GM23338 (cell line): ENCODE data around the gene ETV6. TPM values are rescaled to one million over a fixed set of nuclear protein-coding genes. Genes with fewer than 3 reads are reported as not detected.

Experiments used
- ATAC-seq: fragments of 200-7000 bp; cut with Tn5 transposase; 3 replicates; pipeline ENCODE4 v1.9.1; 2020
- DNase-seq: peaks from one replicate; pipeline ENCODE4 v3.0.0-alpha.2; 2015; ENCODE audit warnings: low spot score
- H2AFZ ChIP-seq: fragments of 200-600 bp; sonication (generic); 2 replicates; pipeline ENCODE4 v1.8.0; 2016; ENCODE audit warnings: antibody characterized with exemption, mild to moderate bottlenecking, moderate library complexity
- H3F3A ChIP-seq: fragments of 200-600 bp; sonication (generic); replicated peaks from 2 replicates; pipeline ENCODE4 v1.8.0; 2017; ENCODE audit warnings: antibody characterized with exemption, mixed run types, low read depth
- H3K27ac ChIP-seq: fragments of 200-600 bp; sonication (generic); 2 replicates; pipeline ENCODE4 v1.6.1; 2016; ENCODE audit warnings: low read depth
- H3K27me3 ChIP-seq: fragments of 200-600 bp; sonication (generic); 2 replicates; pipeline ENCODE4 v1.8.0; 2016; ENCODE audit warnings: mild to moderate bottlenecking, mixed run types, moderate library complexity; ENCODE audit not compliant: insufficient read depth
- H3K36me3 ChIP-seq: fragments of 200-600 bp; sonication (generic); 2 replicates; pipeline ENCODE4 v1.8.0; 2016; ENCODE audit warnings: mild to moderate bottlenecking; ENCODE audit not compliant: insufficient read depth
- H3K4me1 ChIP-seq: fragments of 200-600 bp; sonication (generic); 2 replicates; pipeline ENCODE4 v1.8.0; 2016; ENCODE audit warnings: mild to moderate bottlenecking, moderate library complexity; ENCODE audit not compliant: insufficient read depth
- H3K4me2 ChIP-seq: fragments of 200-600 bp; sonication (generic); 2 replicates; pipeline ENCODE4 v1.7.1; 2017; ENCODE audit warnings: mixed run types
- H3K4me3 ChIP-seq: fragments of 200-600 bp; sonication (generic); 2 replicates; pipeline ENCODE4 v1.6.1; 2016; ENCODE audit warnings: mixed run types
- H3K79me2 ChIP-seq: fragments of 200-600 bp; sonication (generic); replicated peaks from 2 replicates; pipeline ENCODE4 v1.8.0; 2017; ENCODE audit warnings: mild to moderate bottlenecking; ENCODE audit not compliant: insufficient read depth
- H3K9me2 ChIP-seq: fragments of 200-600 bp; sonication (generic); 2 replicates; pipeline ENCODE4 v1.8.0; 2017; ENCODE audit not compliant: insufficient read depth
- H4K20me1 ChIP-seq: fragments of 200-600 bp; sonication (generic); replicated peaks from 2 replicates; pipeline ENCODE4 v1.8.0; 2017; ENCODE audit warnings: mild to moderate bottlenecking; ENCODE audit not compliant: insufficient read depth
- H3K27ac Mint-ChIP-seq: 2 replicates; pipeline ENCODE4 v1.8.0; 2020; ENCODE audit warnings: inconsistent platforms, mild to moderate bottlenecking, moderate library complexity, mixed read lengths
- H3K27me3 Mint-ChIP-seq: 3 replicates; pipeline ENCODE4 v1.8.0; 2022; ENCODE audit warnings: low read depth, mild to moderate bottlenecking, moderate library complexity, mixed read lengths, inconsistent platforms; ENCODE audit not compliant: insufficient read depth, poor library complexity
- H3K36me3 Mint-ChIP-seq: 3 replicates; pipeline ENCODE4 v1.8.0; 2021; ENCODE audit warnings: low read depth, mild to moderate bottlenecking, inconsistent platforms, moderate library complexity, mixed read lengths
- H3K4me1 Mint-ChIP-seq: 3 replicates; pipeline ENCODE4 v1.8.0; 2020; ENCODE audit warnings: mild to moderate bottlenecking, inconsistent platforms, mixed read lengths
- H3K4me3 Mint-ChIP-seq: 3 replicates; pipeline ENCODE4 v1.8.0; 2021; ENCODE audit warnings: moderate library complexity, mild to moderate bottlenecking, inconsistent platforms, mixed read lengths
- H3K9me3 Mint-ChIP-seq: 3 replicates; pipeline ENCODE4 v1.8.0; 2020; ENCODE audit warnings: moderate library complexity, mild to moderate bottlenecking, inconsistent platforms, mixed read lengths
- CREB1 ChIP-seq: fragments of 250-450 bp; sonication (Bioruptor Pico); IDR thresholded peaks from 2 replicates; pipeline ENCODE4 v1.5.0; 2020; ENCODE audit warnings: low read depth, mild to moderate bottlenecking, moderate library complexity
- EZH2 ChIP-seq: fragments of 200-600 bp; sonication (generic); IDR thresholded peaks from one replicate; pipeline ENCODE4 v1.8.0; 2017; ENCODE audit warnings: antibody characterized with exemption, mild to moderate bottlenecking, low read depth; ENCODE audit not compliant: unreplicated experiment
- EZH2phosphoT487 ChIP-seq: fragments of 200-600 bp; sonication (generic); IDR thresholded peaks from one replicate; pipeline ENCODE4 v1.8.1; 2018; ENCODE audit warnings: antibody characterized with exemption; ENCODE audit not compliant: unreplicated experiment
- JUNB ChIP-seq: IDR thresholded peaks from one replicate; pipeline ENCODE4 v1.6.1; 2016; ENCODE audit warnings: antibody characterized with exemption; ENCODE audit not compliant: unreplicated experiment
- NANOG ChIP-seq: IDR thresholded peaks from 2 replicates; pipeline ENCODE4 v1.6.1; 2016; ENCODE audit warnings: antibody characterized with exemption, borderline replicate concordance
- STAT1 ChIP-seq: IDR thresholded peaks from one replicate; pipeline ENCODE4 v1.6.1; 2016; ENCODE audit warnings: antibody characterized with exemption; ENCODE audit not compliant: unreplicated experiment
- ZNF114 ChIP-seq: fragments of 250-450 bp; sonication (Bioruptor Pico); IDR thresholded peaks from 2 replicates; pipeline ENCODE4 v1.5.0; 2020; ENCODE audit warnings: mild to moderate bottlenecking, moderate library complexity
- polyA plus RNA-seq: library from polyadenylated mRNA; unstranded; fragments of >200 nt; fragmentation: Nextera tagmentation; extraction: Ambion mirVana; gene quantifications from 2 replicates; pipeline ENCODE4 v1.2.1, GENCODE V29; 2016
- total RNA-seq: library from RNA; depleted of rRNA; stranded (reverse); fragments of >200 nt; shearing (Covaris generic); gene quantifications from 2 replicates; pipeline ENCODE4 v1.2.3, GENCODE V29; 2014
- TF ChIP-seq, protein P1 (sequence below): IDR thresholded peaks from 2 replicates; pipeline ENCODE4 v1.6.1; 2016; ENCODE audit warnings: antibody characterized with exemption
- TF ChIP-seq, protein P2 (sequence below): fragments of 250-450 bp; sonication (Bioruptor Pico); IDR thresholded peaks from 2 replicates; pipeline ENCODE4 v1.5.0; 2020; ENCODE audit warnings: mild to moderate bottlenecking, moderate library complexity

Gene ETV6
- total and polyA plus RNA-seq, 2 experiments from 2014 or later, result 7.5 to 15.1 TPM

DNA sequence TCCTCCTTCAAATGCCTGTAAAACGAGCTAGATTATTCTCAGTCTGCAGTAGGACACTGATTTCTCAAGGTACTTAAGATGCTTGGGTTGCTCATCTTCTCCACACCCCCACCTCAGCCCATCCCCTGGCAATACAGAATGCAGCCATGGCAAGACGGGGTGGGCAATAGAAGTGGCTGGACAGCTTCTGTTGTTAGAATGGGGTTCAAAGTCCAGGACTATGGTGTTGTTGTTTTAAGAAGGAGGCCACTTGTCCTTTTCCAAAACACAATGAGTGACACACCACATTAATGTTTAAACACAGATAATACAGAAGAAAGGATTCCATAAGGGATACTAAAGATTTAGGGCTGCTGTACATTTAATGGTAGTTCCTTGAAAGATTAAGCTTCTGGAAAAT, 232.4 kb downstream of the ETV6 start:
- TF ChIP-seq, protein P1, sequence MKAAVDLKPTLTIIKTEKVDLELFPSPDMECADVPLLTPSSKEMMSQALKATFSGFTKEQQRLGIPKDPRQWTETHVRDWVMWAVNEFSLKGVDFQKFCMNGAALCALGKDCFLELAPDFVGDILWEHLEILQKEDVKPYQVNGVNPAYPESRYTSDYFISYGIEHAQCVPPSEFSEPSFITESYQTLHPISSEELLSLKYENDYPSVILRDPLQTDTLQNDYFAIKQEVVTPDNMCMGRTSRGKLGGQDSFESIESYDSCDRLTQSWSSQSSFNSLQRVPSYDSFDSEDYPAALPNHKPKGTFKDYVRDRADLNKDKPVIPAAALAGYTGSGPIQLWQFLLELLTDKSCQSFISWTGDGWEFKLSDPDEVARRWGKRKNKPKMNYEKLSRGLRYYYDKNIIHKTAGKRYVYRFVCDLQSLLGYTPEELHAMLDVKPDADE, result no peak
- H3K9me3 Mint-ChIP-seq, result no peaks in the 10 kb centered on the region
- Histone ChIP-seq H3K4me3 (no peak overlapping the region), H3K79me2 (no peaks in the 10 kb centered on the region), H3K36me3 (no peaks in the 10 kb centered on the region), H3K4me2 (no peak overlapping the region), H3F3A (no peaks in the 10 kb centered on the region), H3K27ac (no peak overlapping the region), H3K9me2 (peaks cover 7% of the 10 kb centered on the region; the same call in 1 of the 2 replicates), H3K27me3 (no peaks in the 10 kb centered on the region), H2AFZ (no peak overlapping the region), H3K4me1 (peaks cover 10% of the 10 kb centered on the region), H4K20me1 (no peaks in the 10 kb centered on the region)
- ATAC-seq (no peak), DNase-seq (no peak)
- H3K27me3 Mint-ChIP-seq, result peaks cover 3% of the 10 kb centered on the region
- no peak overlapping the region for H3K27ac Mint-ChIP-seq
- H3K4me3 Mint-ChIP-seq, result no peak overlapping the region
- peaks cover 8% of the 10 kb centered on the region; the same call in 2 of the 3 replicates for H3K36me3 Mint-ChIP-seq
- peaks cover 28% of the 10 kb centered on the region for H3K4me1 Mint-ChIP-seq

DNA sequence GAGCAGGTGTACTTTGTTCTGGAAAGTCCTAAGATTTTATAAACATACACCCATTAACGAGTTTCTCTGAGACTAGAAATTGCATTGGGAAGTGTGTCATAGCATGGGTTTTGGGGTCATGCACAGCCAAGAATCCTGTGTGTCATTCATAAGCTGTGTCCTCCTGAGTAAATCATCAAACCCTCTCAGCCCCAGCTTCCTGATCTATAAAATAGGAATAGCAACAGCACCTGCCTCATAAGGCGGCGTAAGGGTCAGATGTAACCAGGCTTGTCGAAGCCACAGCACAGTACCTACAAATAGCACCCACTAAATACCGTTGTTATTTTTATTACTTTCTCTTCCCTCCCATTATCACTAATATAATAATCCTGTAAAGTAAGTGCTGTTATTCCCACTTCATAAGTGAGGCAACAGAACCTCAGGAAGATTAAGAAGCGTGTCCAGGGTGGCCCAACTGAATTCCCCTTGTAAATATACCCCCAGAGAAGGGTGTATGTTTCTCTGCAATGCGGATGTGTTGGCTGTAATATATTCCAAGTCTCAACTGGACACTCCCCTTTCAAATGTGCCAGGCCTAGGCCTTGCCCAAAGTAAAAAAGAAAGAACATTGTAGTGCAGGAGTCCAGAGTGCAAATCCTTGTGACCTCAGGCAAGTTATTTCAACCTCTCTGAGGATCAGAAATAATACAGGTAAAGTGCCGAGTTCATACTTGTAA, 233.0 kb downstream of the ETV6 start:
- no peak overlapping the region for H3K4me2 ChIP-seq
- no peak overlapping the region for H2AFZ ChIP-seq
- peaks cover 25% of the 10 kb centered on the region for H3K4me1 Mint-ChIP-seq
- no peak overlapping the region for H3K4me3 Mint-ChIP-seq
- ATAC-seq, result no peak
- peaks cover 7% of the 10 kb centered on the region; the same call in 1 of the 2 replicates for H3K9me2 ChIP-seq
- H3K9me3 Mint-ChIP-seq, result no peaks in the 10 kb centered on the region
- H3K4me3 ChIP-seq, result no peak overlapping the region
- no peak overlapping the region for H3K27ac ChIP-seq
- TF ChIP-seq JUNB (no peak), ZNF114 (CRISPR knock-in tag) (no peak), EZH2 (no peak), EZH2phosphoT487 (no peak), STAT1 (no peak), CREB1 (no peak), NANOG (no peak)
- TF ChIP-seq, protein P2, sequence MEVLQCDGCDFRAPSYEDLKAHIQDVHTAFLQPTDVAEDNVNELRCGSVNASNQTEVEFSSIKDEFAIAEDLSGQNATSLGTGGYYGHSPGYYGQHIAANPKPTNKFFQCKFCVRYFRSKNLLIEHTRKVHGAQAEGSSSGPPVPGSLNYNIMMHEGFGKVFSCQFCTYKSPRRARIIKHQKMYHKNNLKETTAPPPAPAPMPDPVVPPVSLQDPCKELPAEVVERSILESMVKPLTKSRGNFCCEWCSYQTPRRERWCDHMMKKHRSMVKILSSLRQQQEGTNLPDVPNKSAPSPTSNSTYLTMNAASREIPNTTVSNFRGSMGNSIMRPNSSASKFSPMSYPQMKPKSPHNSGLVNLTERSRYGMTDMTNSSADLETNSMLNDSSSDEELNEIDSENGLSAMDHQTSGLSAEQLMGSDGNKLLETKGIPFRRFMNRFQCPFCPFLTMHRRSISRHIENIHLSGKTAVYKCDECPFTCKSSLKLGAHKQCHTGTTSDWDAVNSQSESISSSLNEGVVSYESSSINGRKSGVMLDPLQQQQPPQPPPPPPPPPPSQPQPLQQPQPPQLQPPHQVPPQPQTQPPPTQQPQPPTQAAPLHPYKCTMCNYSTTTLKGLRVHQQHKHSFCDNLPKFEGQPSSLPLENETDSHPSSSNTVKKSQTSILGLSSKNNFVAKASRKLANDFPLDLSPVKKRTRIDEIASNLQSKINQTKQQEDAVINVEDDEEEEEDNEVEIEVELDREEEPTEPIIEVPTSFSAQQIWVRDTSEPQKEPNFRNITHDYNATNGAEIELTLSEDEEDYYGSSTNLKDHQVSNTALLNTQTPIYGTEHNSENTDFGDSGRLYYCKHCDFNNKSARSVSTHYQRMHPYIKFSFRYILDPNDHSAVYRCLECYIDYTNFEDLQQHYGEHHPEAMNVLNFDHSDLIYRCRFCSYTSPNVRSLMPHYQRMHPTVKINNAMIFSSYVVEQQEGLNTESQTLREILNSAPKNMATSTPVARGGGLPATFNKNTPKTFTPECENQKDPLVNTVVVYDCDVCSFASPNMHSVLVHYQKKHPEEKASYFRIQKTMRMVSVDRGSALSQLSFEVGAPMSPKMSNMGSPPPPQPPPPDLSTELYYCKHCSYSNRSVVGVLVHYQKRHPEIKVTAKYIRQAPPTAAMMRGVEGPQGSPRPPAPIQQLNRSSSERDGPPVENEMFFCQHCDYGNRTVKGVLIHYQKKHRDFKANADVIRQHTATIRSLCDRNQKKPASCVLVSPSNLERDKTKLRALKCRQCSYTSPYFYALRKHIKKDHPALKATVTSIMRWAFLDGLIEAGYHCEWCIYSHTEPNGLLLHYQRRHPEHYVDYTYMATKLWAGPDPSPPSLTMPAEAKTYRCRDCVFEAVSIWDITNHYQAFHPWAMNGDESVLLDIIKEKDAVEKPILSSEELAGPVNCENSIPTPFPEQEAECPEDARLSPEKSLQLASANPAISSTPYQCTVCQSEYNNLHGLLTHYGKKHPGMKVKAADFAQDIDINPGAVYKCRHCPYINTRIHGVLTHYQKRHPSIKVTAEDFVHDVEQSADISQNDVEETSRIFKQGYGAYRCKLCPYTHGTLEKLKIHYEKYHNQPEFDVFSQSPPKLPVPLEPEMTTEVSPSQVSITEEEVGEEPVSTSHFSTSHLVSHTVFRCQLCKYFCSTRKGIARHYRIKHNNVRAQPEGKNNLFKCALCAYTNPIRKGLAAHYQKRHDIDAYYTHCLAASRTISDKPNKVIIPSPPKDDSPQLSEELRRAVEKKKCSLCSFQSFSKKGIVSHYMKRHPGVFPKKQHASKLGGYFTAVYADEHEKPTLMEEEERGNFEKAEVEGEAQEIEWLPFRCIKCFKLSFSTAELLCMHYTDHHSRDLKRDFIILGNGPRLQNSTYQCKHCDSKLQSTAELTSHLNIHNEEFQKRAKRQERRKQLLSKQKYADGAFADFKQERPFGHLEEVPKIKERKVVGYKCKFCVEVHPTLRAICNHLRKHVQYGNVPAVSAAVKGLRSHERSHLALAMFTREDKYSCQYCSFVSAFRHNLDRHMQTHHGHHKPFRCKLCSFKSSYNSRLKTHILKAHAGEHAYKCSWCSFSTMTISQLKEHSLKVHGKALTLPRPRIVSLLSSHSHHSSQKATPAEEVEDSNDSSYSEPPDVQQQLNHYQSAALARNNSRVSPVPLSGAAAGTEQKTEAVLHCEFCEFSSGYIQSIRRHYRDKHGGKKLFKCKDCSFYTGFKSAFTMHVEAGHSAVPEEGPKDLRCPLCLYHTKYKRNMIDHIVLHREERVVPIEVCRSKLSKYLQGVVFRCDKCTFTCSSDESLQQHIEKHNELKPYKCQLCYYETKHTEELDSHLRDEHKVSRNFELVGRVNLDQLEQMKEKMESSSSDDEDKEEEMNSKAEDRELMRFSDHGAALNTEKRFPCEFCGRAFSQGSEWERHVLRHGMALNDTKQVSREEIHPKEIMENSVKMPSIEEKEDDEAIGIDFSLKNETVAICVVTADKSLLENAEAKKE, result no peak
- H3K27me3 ChIP-seq, result no peaks in the 10 kb centered on the region
- H3K79me2 ChIP-seq, result no peaks in the 10 kb centered on the region
- H4K20me1 ChIP-seq, result no peaks in the 10 kb centered on the region
- H3K4me1 ChIP-seq, result peaks cover 10% of the 10 kb centered on the region
- DNase-seq, result no peak
- H3K27me3 Mint-ChIP-seq, result peaks cover 3% of the 10 kb centered on the region
- H3F3A ChIP-seq, result no peaks in the 10 kb centered on the region
- H3K36me3 Mint-ChIP-seq, result peaks cover 11% of the 10 kb centered on the region; the same call in 2 of the 3 replicates
- no peak overlapping the region for H3K27ac Mint-ChIP-seq
- H3K36me3 ChIP-seq, result no peaks in the 10 kb centered on the region
